ENCODE data around the gene CAMK2G.
"Not testable (repeated sequence)": the region's sequence is repeated elsewhere in the genome, so short reads cannot be mapped to it uniquely, and the experiment has no call there.

CAMK2G gene

DNA sequence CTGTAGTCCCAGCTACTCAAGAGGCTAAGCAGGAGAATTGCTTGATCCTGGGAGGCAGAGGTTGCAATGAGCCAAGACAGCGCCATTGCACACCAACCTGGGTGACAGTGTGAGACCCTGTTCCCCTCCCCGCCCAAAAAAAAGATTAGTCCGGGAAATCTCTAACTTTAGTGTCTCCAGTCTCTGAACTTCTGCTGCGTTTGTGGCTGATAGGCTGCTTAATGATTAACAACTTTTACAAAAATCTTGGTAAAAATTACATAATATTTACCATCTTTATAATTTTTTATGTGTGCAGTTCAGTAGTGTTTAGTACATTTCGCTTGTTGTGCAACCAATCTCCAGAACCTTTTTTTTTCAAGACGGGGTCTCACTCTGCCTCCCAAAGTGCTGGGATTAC lies 26.9 kb upstream of the CAMK2G start:
- no peak for DNase-seq

DNA sequence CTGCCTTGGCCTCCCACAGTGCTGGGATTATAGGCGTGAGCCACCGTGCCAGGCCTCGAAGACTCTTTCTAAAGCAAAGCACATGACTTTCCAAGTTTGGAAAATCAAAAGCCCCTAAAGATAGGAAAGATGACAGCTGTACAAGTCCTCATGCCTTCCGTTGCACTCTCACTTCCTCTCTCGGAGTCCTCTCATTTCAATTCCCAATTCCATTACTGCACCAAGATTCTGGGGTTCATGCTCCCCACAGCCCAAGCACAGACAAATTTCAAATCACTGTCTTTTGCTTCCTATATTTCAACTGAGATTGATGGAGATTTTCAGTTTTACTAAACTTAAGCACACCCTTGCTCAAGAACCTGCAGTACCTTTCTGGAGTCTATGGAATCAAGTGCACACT lies 25.7 kb upstream of the CAMK2G start:
- no peak for DNase-seq

DNA sequence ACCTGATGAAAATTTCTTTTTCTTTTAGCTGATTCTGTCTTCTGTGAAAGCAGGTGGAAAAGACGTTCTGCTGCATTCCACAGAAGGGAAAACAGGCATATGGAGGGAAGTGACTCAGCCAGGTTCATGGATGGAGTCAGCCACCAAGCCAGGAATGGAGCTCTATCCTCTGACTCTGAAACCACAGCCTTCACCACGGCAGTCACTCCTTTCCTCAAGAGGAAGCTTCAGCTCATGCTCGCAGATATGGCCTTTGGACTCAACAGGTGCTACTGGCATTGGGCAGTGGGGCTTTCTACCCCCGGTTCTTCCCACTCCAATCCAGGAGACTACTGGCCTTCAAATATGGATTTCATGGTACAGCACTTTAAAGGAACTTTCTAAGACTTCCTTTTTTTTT lies 25.1 kb upstream of the CAMK2G start:
- DNase-seq, result no peak

DNA sequence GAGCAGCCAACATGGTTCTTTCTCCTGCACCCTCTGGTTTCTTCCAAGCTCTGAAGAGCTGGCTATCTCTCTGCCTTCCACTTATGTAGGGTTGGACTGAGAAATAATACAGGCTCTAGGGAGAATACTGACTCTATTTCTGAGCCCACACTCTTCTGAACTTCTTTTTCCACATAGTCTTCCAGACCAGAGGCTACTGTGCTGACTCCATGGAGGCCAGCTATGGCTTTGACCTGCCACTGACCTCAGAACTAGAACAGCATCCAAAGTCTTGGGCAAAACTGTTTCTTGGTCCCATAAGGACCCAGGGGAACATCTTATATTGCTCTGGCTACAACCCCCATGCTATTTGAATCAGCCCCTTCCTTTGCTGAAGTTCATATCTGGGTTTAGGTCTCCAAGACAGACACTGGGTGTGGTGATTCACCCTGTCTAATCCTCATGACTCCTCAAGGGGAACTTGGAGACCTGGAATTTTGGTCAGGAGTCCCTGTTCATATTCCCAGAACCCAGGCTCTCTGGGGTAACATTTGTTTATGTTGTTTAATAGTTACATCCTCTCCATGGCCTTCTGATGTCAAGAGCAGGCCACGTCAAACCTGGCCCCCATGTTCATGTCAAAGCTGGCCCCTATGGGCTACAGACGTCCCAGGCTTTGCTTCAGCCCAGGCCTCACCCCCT lies 24.5 kb upstream of the CAMK2G start:
- DNase-seq, result no peak

DNA sequence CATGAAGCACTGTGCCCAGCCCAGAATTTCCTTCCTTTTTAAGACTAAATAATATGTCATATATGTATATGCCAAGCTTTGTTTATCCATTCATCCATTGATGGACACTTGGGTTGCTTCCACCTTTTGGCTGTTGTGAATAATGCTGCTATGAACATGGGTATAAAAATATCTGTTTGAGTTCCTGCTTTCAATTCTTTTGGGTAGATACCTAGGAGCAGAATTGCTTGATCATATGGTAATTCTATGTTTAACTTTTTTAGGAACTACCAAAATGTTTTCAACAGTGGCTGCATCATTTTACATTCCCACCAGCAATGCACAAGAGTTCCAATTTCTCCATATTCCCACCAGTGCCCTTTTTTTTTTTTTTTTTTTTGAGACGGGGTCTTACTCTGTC lies 23.3 kb upstream of the CAMK2G start:
- DNase-seq, result no peak

DNA sequence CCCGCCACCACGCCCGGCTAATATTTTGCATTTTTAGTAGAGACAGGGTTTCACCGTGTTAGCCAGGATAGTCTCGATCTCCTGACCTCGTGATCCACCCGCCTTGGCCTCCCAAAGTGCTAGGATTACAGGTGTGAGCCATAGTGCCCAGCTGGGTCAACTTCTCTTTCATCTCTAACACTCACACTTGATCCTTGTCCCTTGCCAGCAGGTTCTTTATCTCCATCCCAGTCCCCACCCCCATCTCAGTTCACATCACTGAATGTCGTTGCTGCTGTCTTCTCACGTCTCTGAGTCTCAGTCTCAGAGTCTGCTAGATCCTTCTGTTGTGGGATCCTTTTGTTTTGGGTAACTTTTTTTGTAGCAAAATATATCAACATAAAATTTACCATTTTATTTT lies 21.0 kb upstream of the CAMK2G start:
- not testable (repeated sequence) for DNase-seq

DNA sequence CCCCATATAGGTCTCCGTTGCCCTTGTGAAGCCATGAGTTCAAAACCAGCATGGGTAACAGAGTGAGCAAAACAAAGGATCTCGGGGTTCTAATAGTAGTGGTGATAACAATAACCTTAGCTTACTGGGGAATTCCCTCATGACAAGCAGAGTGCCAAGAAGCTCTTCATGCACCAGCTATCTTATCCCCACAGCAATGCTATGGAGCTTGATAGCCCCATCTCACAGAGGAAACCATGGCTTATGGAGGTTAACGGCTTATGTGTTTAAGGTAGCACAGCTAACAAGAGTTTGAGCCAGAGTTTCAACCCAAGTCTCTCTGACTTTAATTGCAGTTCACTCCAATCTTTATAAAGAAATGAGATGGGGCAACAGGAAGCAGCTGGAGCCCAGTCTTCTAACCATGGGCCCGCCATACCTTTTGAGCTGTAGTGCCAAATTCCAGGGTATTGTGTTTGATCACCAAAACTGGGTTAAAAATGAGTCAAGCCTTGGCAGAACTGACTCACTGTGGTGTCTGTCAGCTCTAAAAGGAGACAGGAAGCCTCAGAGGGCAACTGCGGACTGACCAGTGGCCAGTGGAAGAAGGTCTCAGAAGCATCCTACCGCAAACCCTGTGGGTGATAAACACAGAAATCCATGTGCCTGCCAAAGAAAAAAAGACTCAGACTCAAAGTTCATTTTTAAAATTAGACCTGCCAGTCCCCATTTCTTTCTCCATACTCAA lies 20.1 kb upstream of the CAMK2G start:
- no peak for DNase-seq

DNA sequence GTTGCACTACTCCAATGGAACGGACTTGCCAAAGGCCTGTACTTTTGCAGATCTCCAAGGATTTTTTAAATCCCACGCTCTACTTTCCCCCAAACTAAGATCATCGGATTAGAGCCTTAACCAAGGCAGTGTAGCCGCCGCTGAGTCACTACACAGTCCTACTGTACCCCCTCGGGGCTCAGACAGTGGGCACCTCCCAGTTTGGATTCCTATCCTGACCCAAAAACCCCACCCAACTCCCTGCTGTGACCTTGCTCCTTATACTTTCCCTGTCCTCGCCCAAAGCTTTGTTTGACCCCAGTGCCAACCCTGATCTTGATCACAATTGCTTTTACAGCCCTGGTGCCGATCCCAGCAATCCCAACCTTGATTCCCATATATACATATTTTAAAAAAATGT lies 19.1 kb upstream of the CAMK2G start:
- no peak for DNase-seq

DNA sequence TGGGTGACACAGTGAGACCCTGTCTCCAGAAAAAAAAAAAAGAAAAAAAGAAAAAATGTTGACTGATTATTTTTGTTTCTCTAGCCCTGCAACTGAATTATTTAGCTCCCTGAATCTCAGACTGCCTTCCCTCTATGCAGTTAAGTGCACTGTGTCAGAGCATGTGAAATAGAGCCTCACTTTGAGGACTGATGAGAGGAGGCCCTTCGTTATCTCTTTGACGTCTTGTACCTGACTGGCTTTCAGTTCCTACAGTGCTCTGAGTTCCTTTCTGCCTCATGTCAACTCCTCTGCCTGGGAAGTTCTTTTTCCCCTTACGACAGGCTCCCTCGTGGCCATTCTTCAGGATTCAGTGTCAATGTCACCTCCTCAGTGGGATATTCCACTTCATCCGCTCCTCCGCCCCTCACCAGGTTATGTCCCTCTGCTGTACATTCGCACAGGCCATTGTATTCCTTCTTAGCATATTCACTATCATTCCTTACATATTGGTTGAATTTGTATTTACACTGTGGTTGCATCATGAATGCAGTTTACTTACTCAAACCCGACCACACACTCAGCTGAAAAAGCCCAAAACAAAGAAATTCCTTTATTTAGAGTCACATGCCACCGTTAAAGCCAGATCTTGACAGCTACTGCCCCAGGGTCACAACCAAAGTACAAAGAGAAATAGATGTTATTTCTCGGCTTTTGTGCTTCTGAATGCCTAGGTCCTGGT lies 18.1 kb upstream of the CAMK2G start:
- no peak for DNase-seq

DNA sequence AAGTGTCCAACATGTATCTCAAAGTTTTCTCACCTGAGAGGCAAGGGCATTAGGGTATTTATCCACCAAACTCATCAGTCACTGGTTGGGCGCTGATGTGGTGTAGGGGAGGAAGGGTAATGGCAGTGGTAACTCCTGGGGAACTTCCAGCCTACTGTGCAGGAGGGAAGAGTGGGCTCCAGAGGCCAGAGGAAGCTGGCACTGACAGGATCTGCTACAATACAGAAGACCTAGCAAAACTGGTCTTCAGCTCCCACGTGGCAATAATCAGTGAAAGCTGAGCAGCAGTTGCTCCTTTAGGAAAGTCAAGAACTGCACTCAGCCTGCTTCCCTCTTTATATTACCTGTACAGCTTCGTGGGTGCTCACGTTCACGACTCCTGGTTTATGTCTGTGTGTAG lies 17.2 kb upstream of the CAMK2G start:
- no peak for DNase-seq

DNA sequence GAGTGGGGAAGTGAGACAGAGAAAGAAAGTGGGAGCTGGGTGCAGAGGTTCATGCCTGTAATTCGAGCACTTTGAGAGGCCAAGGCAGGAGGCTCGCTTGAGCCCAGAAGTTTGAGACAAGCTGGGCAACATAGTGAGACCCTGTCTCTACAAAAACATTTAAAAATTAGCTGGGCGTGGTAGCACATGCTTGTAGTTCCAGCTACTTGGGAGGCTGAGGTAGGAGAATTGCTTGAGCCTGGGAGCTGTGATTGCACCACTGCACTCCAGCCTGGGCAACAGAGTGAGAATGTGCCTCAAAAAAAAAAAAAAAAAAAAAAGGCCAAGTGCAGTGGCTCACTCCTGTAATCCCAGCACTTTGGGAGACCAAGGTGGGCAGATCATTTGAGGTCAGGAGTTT lies 16.5 kb upstream of the CAMK2G start:
- DNase-seq, result not testable (repeated sequence)

DNA sequence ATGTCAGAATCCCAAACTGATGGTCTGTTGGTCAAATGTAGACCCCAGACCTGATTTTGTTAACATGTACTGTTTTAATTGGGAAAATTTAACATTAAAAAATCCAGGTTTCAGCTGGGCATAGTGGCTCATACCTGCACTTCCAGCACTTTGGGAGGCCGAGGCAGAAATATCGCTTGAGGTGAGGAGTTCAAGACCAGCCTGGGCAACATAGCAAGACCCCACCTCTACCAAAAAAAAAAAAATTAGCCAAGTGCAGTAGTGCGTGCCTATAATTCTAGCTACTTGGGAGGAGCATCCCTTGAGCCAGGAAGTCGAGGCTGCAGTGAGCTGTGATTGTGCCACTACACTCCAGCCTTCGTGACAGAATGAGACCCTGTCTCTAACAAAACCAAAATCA lies 15.9 kb upstream of the CAMK2G start:
- DNase-seq, result no peak

DNA sequence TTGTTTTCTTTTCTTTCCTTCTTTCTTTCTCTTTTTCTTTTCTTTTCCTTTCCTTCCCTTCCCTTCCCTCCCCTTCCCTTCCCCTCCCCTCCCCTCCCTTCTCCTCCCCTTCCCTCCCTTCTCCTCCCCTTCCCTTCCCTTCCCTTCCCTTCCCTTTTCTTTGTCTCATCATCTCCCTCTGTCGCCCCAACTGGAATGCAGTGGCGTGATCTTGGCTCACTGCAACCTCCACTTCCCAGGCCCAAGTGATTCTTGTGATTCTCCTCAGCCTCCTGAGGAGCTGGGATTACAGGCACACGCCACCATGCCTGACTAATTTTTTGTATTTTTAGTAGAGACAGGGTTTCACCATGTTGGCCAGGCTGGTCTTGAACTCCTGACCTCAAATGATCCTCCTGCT lies 15.1 kb upstream of the CAMK2G start:
- not testable (repeated sequence) for DNase-seq

DNA sequence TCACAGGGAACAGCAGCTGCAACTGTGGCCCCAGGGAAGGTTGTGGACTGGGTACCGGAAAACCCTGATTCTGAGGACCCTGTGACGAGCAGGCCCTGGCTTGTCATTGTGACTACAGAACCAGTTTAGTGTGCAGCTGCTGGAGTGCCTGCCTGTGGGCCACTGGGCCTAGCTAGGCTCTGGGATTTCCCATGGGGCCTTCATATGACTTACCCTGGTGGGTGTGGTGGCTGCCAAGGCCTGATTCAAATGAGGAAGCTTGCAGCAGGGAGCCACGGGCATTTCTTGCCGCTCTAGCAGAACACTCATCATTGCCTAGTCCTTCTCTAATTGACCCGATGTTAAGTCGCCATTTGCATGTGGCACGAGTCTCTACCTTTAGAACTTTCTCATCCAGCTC lies 14.7 kb upstream of the CAMK2G start:
- no peak for DNase-seq

DNA sequence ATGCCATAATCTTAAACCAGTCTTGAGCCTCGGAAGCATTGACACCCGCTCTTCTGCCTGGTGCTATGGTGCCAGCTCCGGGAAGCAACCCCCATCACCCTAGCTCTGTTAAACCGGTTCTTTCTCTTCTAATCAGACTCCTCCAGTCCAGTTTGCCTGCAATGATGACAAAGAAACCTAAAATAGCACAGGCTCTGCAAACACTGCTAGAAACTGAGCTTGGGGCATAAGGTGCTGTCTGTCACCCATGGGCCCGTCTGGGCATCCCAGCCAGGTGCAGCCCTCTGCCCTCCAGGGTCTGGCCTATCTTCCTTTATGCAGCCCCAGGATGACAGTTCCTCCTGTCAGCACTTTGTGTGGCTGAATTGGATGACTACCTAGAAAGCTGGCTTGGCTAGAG lies 14.2 kb upstream of the CAMK2G start:
- no peak for DNase-seq

DNA sequence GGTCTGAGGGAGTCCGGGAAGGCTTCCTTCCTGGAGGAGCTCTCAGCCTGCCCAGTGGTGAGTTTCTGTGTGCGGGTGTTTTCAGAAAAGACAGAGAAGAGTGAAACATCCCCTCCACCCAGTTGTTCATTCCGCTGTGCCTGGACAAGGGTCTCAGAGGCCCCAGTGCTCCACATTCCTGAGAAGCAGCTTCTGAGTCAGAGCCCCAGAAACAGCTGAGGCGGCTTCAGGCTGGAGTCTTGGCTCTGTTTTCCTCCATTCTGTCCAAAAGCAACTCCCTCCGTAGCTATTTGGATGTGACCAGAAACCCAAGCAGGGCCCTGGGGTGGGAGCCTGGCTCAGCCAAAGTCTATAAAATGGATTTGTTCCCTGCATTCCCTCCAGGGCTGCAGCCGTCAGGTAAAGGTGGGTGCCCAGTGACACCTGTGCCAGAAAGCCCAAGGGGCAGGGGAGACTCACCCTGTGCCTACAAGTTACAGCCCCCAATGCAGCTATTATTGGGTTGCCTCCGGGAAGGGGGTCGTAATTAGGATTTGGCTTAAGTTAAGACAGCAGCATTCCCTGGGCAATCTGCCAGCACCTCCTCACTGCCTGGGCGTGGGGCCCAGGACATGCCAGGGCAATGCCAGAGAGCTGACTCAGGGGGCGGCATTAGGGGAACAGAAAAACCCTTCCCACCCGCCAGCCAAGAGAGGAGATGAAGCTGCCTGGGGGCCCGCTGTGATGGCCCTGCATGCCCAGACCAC lies 13.1 kb upstream of the CAMK2G start:
- no peak for DNase-seq

DNA sequence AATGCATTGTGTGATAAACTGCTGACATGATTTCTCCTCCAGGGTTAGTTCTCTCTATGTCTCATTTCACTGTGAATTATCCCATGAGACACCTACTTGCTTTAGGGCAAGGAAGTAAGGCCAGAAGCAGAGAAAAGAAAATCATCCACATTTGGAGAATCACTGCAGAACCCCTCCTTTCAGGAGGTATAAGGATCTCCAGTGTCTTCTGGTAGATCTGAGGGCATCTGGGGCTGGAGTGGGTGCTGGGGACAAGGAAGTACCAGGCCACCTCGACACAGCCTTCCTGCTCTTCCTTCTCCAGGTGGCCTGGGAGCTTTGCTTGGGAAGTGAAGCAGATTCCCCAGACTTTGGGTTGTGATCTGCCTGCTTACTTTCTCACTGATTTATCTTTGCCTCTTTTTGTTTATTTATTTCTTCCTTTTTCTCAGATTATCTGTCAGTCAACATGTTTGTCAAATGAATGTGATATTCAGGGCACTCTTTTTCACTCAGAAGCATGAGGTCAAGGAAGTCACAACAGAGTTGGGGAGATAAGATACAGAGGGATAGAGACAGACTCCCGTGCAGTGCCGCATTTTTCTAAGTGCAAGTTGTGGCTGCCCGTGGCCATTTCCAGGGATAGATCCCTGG lies 12.4 kb upstream of the CAMK2G start:
- DNase-seq, result no peak

DNA sequence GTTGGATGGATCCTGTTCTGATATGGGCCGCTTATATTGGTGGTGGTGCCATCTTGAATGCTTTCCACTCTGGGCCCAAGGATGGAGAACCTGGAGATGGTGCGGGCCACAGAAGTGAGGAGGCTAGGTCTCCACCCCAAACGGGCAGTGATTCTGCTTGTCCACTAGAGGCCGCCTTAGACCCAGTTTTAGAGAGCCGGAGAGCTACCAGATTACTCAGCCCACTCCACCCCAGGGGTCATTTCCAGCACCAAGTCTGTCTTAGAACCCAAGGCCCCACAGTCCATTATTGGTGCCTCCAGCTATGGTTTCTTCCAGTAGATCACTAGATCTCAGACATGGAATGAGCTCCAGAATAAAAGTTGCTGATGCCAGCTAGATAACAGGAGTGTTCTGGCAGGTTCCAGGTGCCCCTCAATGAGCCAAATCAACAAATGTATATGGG lies 11.8 kb upstream of the CAMK2G start:
- peak; percentile 38 for DNase-seq

DNA sequence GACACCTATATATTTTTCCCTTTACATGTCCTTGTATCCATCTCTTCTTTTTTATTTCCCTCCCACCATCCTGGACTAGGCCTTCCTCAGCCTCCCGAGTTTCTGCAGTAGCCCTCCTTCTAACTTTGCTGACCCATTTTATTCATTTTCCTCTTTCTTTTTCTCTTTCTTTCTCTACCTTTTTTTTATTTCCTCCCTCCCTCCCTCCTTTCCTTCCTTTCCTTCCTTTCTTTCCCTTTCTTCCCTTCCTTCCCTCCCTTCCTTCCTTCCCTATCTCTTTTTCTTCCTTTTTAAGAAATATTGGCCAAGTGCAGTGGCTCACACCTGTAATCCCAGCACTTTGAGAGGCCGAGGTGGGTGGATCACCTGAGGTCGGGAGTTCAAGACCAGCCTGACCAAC lies 9.7 kb upstream of the CAMK2G start:
- DNase-seq, result no peak

DNA sequence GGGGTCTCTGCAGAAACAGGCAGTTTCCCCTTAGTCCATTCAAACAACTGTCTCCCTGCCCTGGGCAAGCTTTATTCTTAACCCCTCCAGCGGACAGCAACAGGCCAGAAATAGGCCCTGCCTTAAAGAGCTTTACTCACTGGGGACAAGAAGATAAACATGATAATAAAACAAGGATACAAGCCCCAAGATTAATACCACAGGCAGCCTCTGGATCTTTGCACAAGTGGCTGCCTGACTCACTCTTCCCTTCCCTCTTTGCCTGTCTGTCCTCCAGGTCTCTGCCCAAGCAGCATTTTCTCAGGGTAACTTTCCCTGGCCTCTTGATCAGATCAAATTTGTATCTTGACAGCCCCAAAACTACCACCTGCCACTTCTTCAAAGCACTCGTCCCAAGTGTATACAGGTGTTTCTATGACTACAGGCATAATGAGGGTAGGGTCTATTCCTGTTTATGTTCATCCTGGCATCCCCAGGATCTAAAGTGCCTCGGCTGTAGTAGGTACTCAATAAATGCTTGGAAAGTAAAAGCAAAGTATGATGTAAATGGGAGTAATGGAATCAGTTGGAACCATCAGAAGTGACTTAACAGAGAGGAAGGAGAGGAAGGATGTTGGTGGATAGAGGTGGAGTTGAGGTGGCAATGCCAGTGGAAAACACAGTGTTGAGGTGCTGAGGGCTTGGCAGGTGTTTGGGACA lies 7.0 kb upstream of the CAMK2G start:
- DNase-seq, result no peak

DNA sequence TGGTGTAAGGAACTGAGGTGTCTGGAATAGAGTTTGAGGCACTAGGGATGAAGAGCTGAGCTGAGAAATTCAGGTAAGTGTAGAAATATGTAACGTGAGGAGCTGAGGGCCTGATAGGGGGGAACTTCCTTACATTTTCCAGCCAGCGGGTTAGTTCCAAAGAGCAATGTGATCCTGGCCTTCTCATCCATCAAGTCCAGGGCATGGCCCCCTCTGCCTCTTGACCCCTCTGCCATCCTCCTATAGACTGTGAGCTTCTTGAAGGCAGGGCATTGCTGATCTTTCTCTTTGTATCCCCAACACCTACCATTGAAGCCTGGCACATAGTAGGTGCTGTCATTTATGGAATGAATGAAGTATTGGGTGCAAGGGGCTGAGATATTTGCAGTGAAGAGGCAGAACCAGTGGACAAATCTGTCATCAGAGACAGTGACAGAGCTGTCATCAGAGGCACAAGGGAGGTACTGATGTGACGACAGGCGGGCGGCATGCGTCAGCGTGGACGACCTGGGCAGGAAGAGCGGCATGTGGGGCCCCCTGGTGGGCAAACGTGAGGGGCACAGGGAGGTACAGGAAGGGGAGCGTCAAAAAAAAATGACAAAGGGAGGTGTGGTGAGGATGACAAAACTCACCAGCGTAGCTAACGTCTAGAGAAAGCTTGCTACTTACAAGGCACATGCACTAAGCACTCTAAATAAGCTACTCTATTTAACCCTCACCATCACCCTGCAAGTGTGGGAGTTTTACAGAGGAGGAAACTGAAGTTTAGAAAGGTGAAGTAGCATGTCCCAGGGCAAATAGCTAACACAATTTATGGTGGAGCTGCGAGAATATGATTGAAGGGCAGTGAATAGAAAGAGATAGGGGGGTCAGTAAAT lies 5.2 kb upstream of the CAMK2G start:
- DNase-seq, result peak; percentile 64
